Ishikawa (cell line): ENCODE data around the gene SPATA31C1.

ENCODE experiments used
- CEBPB ChIP-seq: IDR thresholded peaks from 2 replicates; pipeline ENCODE4 v1.6.1; 2012
- EP300 ChIP-seq: IDR thresholded peaks from 2 replicates; pipeline ENCODE4 v1.6.1; 2012; ENCODE audit warnings: borderline replicate concordance
- TAF1 ChIP-seq: IDR thresholded peaks from 2 replicates; pipeline ENCODE4 v1.6.1; 2012; ENCODE audit warnings: low read depth, mild to moderate bottlenecking
- ZBTB7A ChIP-seq: IDR thresholded peaks from 2 replicates; pipeline ENCODE4 v1.6.1; 2012; ENCODE audit warnings: low read depth
- TF ChIP-seq, protein P1 (sequence below): IDR thresholded peaks from 2 replicates; pipeline ENCODE4 v1.6.1; 2012

DNA sequence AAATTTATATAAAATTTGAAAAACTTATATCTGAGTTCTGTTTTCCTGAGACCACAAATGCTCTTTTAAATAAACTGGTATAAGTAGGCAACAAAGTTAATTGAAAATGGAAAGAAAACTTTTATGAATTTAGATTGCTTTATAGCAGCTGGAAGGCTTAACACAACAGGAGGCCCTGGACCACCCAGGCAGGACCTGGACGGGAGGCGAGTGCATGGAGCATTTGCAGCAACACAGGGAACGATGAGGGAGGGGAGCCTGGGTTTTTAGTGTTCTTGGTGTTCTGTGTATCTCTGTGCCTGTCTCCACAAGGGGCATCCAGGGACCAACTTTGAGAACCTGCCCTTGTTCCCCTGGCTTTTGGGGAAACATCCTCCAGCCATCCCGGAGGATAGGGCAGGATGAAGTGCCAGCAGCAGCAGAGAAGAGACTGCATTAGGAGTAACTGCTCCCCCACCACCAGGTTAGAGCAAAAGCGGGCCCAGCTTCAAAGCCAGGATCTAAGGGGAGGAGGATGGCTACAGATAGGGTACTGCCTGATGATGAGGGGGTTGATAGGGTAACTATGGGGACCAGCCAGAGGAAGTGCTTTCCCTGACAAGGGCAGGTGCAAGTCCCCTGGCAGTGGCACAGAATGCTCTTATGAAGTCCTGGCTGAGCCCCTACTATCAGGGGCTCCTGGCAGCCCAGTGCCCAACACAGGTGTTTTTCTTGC is 41.8 kb upstream of the SPATA31C1 start:
- TF ChIP-seq EP300 (no peak), ZBTB7A (no peak), CEBPB (no peak), TAF1 (no peak)
- TF ChIP-seq, protein P1, sequence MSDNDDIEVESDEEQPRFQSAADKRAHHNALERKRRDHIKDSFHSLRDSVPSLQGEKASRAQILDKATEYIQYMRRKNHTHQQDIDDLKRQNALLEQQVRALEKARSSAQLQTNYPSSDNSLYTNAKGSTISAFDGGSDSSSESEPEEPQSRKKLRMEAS, result no peak
